ENCODE data around the gene POLD1.

- TF ChIP-seq EZH2 (IDR thresholded peaks at IDR 0.05; ENCODE audit: borderline replicate concordance, low read depth, low read length, poor library complexity, severe bottlenecking) = no peak
- no peak for TF ChIP-seq CTCF (conservative IDR thresholded peaks at IDR 0.05; ENCODE audit: low read depth, low read length)
These were observed 18.6 kb downstream of the POLD1 start for GRCh38 chr19:50402544-50403301.

Measured in A673 (cell line).